Ishikawa (cell line): ENCODE measurements around the gene DNAH2.

ENCODE experiments used
- CEBPB ChIP-seq: IDR thresholded peaks from 2 replicates; pipeline ENCODE4 v1.6.1; 2012
- CREB1 ChIP-seq: IDR thresholded peaks from 2 replicates; pipeline ENCODE4 v1.6.1; 2012; ENCODE audit warnings: low read depth
- EGR1 ChIP-seq: IDR thresholded peaks from 2 replicates; pipeline ENCODE4 v1.6.1; 2012
- EP300 ChIP-seq: IDR thresholded peaks from 2 replicates; pipeline ENCODE4 v1.6.1; 2012; ENCODE audit warnings: borderline replicate concordance
- FOXM1 ChIP-seq: IDR thresholded peaks from 2 replicates; pipeline ENCODE4 v1.6.1; 2012; ENCODE audit warnings: low read depth, borderline replicate concordance
- NFIC ChIP-seq: IDR thresholded peaks from 2 replicates; pipeline ENCODE4 v1.6.1; 2012
- RAD21 ChIP-seq: IDR thresholded peaks from 2 replicates; pipeline ENCODE4 v1.6.1; 2012; ENCODE audit warnings: low read depth
- TAF1 ChIP-seq: IDR thresholded peaks from 2 replicates; pipeline ENCODE4 v1.6.1; 2012; ENCODE audit warnings: low read depth, mild to moderate bottlenecking
- TCF12 ChIP-seq: IDR thresholded peaks from 2 replicates; pipeline ENCODE4 v1.6.1; 2012; ENCODE audit warnings: low read depth
- TEAD4 ChIP-seq: IDR thresholded peaks from 2 replicates; pipeline ENCODE4 v1.6.1; 2012
- YY1 ChIP-seq: IDR thresholded peaks from 2 replicates; pipeline ENCODE4 v1.6.1; 2012; ENCODE audit warnings: low read depth
- ZBTB7A ChIP-seq: IDR thresholded peaks from 2 replicates; pipeline ENCODE4 v1.6.1; 2012; ENCODE audit warnings: low read depth
- TF ChIP-seq, protein P1 (sequence below): IDR thresholded peaks from 2 replicates; pipeline ENCODE4 v1.6.1; 2012
- TF ChIP-seq, protein P2 (sequence below): IDR thresholded peaks from 2 replicates; pipeline ENCODE4 v1.6.1; 2012
- TF ChIP-seq, protein P3 (sequence below): IDR thresholded peaks from 2 replicates; pipeline ENCODE4 v1.6.1; 2012; ENCODE audit warnings: low read depth, mild to moderate bottlenecking

The DNAH2 gene

DNA sequence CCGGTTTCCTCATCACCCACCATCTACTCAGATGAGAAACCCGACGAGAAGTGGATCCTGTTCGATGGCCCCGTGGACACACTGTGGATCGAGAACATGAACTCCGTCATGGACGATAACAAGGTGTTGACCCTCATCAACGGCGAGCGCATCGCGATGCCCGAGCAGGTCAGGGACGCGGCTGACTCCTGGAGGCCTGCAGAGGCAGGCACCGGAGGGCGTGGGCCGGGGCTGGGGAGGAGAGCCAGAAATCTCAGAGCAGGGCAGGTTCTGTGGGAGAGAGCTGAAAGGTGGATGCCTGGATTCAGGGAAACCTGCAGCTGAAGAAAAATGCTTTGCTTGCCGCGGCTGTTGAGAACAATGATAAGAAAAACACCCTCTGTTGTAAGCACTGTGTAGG is 69.3 kb downstream of the DNAH2 start:
- no peak for TF ChIP-seq TCF12

DNA sequence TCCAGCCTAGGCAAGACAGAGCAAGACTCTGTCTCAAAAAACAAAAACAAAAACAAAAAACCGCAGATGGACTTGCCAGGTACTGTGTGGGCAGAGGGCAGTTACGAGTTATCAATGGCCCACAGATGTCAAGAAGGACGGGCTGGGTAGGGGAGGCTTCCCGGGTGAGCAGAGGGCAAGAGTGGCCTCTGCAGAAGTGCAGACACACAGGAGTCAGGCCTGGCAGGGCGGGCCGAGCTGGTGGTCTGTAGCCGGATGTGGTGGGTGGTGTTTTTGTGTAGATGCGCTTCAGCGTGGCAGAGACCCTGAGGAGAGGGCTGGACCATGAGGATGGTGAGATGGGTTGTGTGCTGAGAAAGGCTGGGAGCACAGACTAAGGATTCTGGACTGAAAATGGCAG is 71.6 kb downstream of the DNAH2 start:
- TF ChIP-seq RAD21 (no peak), CREB1 (no peak)
- TF ChIP-seq, protein P1, sequence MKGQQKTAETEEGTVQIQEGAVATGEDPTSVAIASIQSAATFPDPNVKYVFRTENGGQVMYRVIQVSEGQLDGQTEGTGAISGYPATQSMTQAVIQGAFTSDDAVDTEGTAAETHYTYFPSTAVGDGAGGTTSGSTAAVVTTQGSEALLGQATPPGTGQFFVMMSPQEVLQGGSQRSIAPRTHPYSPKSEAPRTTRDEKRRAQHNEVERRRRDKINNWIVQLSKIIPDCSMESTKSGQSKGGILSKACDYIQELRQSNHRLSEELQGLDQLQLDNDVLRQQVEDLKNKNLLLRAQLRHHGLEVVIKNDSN = no peak
- TF ChIP-seq, protein P2, sequence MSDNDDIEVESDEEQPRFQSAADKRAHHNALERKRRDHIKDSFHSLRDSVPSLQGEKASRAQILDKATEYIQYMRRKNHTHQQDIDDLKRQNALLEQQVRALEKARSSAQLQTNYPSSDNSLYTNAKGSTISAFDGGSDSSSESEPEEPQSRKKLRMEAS = no peak

DNA sequence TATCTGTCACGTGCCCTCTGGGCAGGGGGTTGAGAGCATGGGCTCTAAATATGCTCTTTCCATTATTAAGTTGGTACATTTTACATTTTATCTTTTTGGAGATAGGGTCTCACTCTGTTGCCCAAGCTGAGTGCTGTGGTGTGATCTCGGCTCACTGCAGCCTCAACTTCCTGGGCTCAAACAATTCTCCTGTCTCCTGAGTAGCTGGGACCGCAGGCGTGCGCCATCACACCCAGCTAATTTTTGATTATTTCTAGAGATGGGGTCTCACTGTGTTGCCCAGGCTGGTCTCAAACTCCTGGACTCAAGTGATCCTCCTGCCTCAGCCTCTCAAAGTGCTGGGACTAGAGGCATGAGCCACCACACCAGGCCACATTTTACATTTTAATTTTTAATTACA is 72.6 kb downstream of the DNAH2 start:
- TF ChIP-seq CREB1 = no peak
- TF ChIP-seq YY1 = no peak
- no peak for TF ChIP-seq EGR1
- TF ChIP-seq, protein P1 = no peak
- TF ChIP-seq TAF1 = no peak
- TF ChIP-seq TCF12 = no peak
- no peak for TF ChIP-seq TEAD4
- TF ChIP-seq RAD21 = no peak
- TF ChIP-seq, protein P3, sequence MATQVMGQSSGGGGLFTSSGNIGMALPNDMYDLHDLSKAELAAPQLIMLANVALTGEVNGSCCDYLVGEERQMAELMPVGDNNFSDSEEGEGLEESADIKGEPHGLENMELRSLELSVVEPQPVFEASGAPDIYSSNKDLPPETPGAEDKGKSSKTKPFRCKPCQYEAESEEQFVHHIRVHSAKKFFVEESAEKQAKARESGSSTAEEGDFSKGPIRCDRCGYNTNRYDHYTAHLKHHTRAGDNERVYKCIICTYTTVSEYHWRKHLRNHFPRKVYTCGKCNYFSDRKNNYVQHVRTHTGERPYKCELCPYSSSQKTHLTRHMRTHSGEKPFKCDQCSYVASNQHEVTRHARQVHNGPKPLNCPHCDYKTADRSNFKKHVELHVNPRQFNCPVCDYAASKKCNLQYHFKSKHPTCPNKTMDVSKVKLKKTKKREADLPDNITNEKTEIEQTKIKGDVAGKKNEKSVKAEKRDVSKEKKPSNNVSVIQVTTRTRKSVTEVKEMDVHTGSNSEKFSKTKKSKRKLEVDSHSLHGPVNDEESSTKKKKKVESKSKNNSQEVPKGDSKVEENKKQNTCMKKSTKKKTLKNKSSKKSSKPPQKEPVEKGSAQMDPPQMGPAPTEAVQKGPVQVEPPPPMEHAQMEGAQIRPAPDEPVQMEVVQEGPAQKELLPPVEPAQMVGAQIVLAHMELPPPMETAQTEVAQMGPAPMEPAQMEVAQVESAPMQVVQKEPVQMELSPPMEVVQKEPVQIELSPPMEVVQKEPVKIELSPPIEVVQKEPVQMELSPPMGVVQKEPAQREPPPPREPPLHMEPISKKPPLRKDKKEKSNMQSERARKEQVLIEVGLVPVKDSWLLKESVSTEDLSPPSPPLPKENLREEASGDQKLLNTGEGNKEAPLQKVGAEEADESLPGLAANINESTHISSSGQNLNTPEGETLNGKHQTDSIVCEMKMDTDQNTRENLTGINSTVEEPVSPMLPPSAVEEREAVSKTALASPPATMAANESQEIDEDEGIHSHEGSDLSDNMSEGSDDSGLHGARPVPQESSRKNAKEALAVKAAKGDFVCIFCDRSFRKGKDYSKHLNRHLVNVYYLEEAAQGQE = no peak
- TF ChIP-seq NFIC = no peak
- no peak for TF ChIP-seq CEBPB
- TF ChIP-seq, protein P2 = no peak
- TF ChIP-seq FOXM1 = no peak
- no peak for TF ChIP-seq EP300
- no peak for TF ChIP-seq ZBTB7A

DNA sequence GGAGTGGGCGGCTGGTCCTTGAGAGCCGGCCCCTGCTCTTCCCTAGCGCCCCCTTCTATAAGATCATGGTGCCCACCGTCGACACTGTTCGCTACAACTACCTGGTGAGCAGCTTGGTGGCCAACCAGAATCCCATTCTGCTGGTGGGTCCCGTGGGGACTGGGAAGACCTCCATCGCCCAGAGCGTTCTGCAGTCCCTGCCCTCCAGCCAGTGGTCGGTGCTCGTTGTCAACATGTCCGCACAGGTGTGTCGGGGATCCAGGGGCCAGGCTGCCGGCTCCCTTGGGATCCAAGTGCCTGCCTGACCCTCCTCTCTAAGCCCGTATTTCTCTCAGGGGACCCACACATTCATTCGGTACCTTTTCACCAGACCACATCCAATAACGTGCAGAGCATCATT is 75.1 kb downstream of the DNAH2 start:
- TF ChIP-seq TEAD4 (no peak), YY1 (no peak), NFIC (no peak), ZBTB7A (no peak), CREB1 (no peak), CEBPB (no peak), FOXM1 (no peak), EGR1 (no peak), EP300 (no peak), TCF12 (no peak), TAF1 (no peak), RAD21 (no peak)
- TF ChIP-seq, protein P3 = no peak
- TF ChIP-seq, protein P2 = no peak
- TF ChIP-seq, protein P1 = no peak

DNA sequence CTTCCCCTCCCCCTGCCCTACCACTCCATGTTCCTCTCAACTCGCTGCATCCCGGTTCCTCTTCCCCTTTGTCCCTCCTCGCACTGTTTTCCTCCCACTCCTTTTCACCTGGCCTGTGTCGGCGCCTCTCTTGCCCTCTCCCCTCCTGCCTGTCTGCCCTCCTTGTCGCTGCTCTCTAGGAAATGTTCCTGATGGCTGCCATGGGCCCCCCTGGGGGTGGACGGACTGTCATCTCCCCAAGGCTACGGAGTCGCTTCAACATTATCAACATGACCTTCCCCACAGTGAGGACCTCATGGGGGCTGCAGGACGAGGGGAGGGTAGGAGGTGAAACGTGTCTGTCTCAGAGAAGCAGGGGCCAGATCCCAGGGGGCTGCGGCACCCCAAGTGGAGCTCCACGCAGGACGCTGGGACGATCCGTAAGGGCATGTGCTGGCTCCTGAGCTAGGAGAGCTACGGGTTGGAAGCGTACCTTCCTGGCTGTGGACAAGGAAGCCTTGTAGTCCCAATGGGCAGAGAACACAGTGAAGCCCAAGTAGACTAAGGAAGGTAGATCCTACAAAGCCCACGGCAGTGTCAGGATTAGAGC is 76.6 kb downstream of the DNAH2 start:
- TF ChIP-seq RAD21 (no peak), NFIC (no peak), TAF1 (no peak), YY1 (no peak), FOXM1 (no peak), ZBTB7A (no peak), EGR1 (no peak), CEBPB (no peak), CREB1 (no peak), TCF12 (no peak), TEAD4 (no peak), EP300 (no peak)
- TF ChIP-seq, protein P3 = no peak
